Hindlimb muscle (tissue), 1 donor: ENCODE data around the gene ADAMTSL5. TPM values are rescaled to one million over a fixed set of nuclear protein-coding genes. Genes with fewer than 3 reads are reported as not detected.
A peak's percentile ranks its signal among the peaks of the same experiment; 100 is the strongest.
"Not testable (repeated sequence)": the region's sequence is repeated elsewhere in the genome, so short reads cannot be mapped to it uniquely, and the experiment has no call there.

Source experiments
- DNase-seq: peaks from one replicate; pipeline ENCODE4 v3.0.0-alpha.2; 2013
- polyA plus RNA-seq: library from polyadenylated mRNA; unstranded; fragments of 120-200 nt; gene quantifications from one replicate; pipeline ENCODE4 v1.2.1, GENCODE V29; 2013; ENCODE audit not compliant: insufficient read length

ADAMTSL5 gene, protein sequence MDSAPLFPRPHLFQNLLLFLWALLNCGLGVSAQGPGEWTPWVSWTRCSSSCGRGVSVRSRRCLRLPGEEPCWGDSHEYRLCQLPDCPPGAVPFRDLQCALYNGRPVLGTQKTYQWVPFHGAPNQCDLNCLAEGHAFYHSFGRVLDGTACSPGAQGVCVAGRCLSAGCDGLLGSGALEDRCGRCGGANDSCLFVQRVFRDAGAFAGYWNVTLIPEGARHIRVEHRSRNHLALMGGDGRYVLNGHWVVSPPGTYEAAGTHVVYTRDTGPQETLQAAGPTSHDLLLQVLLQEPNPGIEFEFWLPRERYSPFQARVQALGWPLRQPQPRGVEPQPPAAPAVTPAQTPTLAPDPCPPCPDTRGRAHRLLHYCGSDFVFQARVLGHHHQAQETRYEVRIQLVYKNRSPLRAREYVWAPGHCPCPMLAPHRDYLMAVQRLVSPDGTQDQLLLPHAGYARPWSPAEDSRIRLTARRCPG
- polyA plus RNA-seq: 17.0 TPM

DNA sequence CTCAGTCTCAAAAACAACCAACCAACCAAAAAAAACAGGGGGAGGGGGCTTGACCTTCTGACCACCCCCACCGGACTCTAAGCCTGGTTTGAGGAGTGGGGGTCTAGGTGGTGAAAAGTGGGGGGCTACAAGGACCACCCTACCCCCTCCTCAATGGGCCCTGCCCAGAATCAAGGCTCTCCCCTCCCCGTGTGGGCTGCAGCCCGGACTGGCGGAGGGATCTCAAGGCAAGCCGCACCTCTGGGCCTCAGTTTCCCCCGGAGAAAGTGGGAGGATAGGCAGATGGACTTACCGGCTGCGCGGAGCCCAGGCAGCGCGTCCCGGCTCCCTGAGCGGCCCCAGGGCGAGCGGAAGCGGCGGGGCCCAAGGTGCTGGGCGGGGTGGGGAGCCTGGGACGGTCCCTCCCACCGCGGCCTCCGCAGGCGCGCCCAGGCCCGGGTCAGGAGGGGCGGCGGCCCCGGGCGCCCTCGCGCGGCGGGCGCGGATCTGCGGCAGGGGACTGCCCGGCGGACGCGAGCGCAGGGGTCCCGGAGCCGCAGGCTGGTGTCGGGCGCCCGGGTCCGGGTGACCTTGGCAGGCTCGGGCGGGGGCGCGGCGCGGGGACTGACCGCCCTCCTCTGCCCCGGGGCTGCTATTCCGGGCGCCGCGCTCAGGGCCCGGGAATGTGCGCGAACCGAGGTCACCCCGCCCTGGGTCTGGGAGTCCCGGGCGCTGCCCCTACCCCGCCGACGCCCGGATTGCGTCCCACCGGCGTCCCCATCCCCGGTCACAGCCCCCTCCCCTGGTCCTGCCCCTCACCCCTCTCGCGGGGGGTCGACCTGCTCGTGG is at the start of gene ADAMTSL5:
TSS of gene ADAMTSL5 (minus strand) at position 349 of the 828 bp plus-strand sequence. CDS start 2,076 bp downstream, outside the sequence.
- no peak for DNase-seq

DNA sequence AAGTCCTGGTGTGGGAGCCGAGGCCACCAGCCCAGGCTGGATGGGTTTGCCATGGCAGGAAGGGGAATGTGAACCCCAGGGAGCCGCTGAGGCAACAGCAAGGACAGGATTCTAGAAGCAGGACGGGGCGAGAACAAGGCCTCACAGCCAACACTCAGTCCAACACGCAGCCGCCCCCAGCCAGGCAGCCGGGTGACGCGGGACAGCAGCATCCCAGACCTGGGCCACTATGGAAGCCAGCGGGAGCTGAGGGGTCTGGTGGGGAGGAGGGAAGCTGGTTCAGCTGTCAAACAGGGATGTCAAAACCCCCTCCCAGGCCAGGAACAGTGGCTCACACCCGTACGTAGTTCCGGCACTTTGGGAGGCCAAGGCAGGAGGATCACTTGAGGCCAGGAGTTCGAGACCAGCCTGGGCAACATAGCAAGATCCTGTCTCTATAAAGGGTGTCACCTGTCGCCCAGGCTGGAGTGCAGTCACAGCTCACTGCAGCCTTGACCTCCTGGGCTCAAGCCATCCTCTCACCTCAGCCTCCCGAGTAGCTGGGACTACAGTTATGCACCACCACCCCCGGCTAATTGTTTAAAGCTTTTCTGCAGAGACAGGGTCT is 48.5 kb upstream of the ADAMTSL5 start:
- DNase-seq: no peak

DNA sequence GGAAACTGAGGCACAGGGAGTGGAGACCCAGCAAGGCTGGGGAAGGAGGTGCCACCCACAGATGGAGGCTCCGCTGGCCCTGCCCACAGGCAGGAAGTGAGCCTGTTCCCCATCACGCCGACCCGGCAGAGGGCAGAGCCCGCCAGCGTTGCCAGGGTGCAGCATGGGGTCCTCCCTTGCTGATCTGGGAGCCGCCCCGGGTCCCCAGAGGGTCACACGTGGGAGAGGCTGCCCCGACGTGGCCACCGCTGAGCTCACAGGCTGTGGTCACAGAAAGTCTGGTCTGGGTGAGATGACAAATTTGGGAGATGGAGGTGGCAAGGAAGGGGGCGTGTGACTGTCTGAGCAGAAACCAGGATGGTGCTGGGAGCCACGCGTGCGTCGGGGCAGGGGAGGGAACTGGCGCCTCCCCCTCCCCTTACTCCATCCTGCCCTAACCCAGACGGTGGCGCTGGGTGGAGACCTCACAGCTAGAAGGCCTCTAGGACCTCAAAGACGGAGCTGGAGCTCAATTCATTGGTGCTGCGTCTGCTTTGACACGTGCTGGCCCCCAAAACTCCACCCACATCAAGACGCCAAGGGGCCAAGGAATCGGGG is 47.6 kb upstream of the ADAMTSL5 start:
- DNase-seq: no peak

DNA sequence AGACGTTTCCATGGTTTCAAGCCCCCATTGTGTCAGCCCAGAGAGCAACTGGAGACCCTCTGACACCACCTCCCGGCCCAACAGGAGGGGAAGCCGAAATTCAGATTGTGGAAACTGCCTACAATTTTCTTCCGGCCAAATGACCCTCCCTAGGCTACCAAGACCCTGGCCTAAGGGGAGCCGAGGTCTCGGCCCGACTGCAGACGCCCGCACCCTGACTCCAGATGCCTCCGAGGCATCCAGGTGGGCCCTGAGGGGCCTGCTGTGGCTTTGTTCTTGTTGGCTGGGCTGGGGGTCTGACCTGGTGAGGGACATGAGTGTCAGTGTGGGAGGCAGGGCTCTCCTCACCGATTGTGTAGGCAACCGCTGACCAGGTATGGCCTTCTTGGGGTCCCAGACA is 45.7 kb upstream of the ADAMTSL5 start:
- no peak for DNase-seq

DNA sequence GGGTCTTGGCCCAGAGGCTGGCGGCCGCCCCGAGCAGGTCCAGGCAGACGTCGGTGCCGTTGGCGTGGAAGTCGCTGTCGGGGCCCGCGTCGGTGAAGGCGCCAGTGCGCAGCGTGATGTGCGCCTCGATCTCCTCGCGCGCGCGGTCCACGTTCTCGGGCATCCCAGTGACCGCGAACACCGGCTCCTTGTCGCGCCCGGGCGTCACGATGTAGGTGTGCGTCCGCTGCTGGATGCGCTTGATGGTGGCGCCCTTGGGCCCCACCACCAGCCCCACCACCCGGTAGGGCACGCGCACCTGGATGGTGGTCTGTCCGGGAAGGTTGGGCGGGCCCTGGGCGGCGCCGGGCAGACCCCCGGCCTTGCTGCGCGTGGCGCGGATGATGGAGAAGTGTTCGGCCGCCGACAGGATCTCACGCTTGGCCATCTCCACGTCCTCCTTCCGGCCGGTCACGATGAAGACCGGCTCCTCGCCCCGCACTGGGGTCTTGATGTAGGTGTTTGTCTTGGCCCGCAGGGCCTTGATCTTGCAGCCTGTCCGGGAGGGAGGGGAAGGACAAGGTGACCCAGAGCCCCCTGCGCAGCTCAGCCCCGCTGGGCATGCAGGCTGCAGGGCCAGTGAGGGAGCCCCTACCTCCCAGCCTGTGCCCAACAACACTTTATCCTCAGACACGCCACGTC is 43.7 kb upstream of the ADAMTSL5 start:
- DNase-seq: no peak

DNA sequence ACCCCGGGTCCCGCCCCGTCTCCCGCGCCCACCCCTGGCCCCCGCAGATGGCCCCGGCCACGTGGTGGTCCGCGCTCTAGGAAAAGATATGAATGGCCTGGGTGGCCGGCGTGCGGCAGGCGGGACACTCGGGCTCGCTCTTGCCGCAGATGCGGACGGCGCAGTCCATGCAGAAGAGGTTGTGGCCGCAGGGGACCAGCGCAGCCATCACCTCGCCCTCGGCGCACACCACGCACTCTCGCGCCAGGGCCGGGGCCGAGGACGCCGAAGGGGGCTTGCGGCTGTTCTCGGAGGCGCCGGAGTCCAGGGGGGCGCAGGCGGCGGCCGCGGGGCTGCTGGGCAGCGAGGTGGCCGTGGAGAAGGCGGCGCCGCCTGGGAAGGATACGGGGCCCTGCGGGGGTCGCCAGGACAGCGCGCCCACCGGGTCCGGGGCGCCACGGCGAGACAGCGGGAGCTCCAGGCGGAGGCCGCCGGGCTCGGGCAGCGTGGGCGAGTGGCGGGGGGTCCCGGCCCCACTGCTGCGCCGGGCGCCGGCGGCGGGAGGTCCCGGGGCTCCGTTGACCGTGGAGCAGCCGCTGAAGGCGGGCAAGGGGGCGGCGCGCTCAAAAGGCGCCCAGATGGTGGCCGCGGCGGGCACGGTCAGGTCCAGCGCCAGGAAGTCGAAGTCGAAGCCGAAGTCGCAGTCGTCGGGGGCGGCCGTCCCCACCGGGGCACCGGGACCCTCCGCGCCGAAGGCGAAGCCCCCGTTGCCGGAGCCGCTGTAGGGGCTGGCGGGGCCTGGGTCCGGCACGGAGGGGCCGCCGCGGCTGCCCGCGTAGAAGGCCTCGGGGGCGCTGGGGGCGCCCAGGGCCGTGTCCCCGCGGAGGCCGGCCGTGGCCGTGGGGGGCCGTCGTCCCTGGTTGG is 42.9 kb upstream of the ADAMTSL5 start:
- no peak for DNase-seq

DNA sequence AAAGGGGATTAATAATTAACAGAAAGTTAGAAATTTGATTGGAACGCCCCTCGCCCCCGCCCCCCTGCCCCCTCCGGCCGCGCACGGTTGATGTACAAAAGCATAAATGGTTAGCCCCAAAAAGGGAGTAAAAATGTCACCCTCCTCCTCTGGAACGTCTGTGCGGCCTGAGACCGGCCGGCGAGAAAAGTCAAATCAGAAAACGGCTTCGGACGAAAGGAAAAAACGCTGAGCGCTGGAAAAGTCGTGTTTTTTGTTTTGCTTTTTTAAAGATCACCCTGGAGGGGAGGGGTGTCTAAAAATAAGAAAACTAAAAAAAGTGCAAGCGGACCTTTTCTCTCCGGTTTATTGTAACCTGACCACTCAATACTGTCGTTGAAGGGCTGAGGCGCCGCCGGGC is 42.1 kb upstream of the ADAMTSL5 start:
- no peak for DNase-seq

DNA sequence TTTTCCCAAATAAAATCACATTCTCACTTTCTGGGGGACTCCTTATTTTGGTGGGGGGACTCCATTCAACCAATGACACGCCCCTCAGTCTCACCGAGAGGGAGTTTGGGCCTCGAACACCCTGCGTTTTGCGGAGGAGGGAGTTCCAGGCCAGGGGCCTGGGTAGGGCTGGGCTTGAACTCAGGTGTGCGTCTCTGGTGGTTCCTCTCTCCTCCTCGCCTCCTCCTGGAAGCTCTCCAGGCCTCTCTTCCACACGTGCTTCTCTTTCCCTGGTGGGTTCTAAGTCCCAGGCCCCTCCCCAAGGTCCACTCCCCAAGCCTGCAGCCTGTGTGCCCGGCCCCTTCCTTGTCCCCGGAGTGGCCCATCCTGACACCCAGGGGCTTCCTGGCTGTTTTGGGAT is 40.6 kb upstream of the ADAMTSL5 start:
- no peak for DNase-seq

DNA sequence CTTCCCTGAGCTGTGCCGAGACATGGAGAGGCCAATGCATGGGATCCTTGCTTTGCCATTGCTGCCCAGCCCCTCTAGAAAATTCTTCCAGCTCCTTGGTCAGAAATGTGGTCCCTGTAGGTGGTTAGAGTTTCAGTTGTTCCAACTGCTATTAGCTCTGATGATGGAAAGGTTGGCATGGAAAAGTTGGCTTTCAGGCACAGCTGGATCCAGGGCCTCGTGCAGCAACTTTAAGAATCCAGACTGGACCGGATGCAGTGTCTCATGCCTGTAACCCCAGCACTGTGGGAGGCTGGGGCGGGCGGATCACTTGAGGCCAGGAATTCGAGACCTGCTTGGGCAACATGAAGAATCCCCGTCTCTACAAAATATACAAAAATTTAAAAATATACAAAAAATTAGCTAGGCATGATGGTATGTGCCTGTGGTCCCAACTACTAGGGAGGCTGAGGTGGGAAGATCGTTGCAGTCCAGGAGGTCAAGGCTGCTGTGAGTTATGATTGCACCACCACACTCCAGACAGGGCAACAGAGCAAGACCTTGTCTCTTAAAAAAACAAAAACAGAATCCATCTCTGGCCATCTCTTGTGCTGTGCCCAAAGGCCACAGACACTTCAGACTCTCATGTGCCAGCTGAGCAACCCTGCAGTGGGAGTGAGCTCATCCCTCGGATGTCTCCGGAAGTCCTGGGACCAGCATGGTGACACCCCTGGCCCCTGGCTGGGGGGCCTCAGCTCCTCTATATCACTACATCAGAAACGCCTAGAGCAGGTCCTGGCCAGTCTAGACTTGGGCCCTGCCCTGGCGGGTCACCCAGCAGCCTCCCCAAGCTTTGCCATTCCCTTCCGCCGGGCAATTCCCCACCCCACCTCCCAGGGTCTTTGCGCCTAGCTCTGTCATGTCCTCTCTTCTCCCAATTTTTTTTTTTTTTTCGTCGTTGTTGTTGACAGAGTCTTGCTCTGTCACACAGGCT is 38.5 kb upstream of the ADAMTSL5 start:
- DNase-seq: no peak

DNA sequence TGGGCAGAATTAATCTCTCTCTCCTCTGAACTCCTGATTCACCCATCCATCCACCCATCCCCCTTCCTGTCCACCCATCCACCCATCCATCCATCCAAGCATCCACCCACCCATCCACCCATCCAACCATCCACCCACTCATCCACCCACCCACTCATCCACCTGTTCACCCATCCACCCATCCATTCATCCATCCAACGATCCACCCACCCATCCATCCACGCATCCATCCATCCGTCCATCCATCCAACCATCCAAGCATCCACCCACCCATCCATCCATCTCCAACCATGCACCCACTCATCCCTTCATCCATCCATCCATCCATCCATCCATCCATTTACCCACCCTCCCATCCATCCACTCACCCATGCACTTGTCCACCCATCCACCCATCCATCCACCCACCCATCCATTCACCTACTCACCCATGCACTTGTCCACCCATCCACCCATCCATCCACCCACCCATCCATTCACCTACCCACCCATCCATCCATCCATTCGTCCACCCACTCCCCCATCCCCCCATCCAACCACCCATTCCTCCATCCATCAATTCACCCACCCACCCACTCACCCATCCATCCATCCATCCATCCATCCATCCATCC is 36.6 kb upstream of the ADAMTSL5 start:
- no peak for DNase-seq

DNA sequence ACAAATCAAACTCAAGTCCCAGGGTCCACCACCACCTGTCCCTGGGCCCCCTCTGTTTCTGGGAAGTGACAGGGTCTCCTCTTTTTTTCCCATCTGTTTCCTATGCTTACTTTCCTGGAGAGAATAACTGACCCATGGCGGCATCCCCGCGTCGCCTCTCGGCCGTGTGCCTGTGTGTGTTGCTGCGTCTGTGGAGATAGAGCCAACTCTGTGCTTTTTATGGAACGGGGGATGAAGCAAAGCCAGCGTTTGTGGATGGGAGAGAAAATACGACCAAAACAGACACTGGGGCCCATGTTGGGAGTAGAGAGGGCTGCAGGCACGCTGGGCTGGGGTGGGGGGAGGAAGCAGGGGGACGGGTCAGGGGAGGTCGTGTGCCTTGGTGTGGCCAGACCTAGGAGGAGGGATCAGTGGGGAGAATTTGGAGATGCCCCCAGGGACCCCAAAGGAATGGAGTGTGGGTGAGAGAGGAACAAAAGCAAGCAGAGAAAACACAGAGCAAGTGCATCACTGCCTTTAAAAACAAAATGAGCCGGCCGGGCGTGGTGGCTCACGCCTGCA is 27.6 kb upstream of the ADAMTSL5 start:
- DNase-seq: peak; percentile 79

DNA sequence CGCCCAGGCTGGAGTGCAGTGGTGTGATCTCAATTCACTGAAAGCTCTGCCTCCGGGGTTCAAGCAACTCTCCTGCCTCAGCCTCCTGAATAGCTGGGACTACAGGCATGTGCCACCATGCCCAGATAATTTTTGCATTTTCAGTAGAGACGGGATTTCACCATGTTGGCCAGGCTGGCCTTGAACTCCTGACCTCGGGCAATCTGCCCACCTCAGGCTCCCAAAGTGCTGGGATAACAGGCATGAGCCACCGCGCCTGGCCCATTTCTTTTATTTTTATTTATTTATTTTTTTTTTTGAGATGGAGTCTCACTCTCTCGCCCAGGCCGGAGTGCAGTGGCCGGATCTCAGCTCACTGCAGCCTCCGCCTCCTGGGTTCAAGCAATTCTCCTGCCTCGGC is 26.9 kb upstream of the ADAMTSL5 start:
- DNase-seq: not testable (repeated sequence)

DNA sequence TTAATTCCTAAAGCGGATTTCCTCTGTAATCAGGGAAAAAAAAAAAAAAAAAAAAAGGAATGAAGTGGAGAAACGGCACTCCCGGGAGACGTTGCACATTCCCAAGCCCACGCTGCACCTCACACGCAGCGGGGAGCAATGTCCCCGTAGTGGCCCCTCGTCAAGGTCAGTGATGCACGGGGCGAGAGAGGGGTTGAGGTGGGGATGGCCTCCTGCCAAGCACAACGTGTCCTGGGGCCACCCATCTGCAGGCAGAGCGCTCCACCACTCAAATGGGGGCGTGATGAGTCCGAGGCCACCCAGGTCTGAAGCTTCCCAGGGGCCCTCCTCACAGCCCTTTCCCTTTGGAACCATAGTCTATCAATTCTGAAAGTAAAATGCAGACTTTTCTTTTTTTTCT is 26.2 kb upstream of the ADAMTSL5 start:
- no peak for DNase-seq

DNA sequence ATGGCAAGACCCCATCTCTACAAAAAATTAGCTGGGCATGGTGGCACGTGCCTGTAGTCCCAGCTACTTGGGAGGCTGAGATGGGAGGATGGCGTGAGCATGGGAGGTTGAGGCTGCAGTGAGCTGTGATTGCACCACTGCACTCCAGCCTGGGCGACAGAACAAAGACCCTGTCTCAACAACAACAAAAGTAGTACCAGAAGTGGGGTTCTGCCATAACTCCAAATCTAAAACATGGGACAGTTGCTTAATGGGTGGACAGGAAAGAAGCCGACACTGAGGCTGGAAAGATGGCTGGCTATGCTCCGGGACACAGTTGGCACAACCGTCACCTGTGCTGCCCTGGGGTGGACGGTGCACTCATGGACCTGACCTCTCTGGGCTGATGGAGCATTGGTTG is 22.9 kb upstream of the ADAMTSL5 start:
- not testable (repeated sequence) for DNase-seq

DNA sequence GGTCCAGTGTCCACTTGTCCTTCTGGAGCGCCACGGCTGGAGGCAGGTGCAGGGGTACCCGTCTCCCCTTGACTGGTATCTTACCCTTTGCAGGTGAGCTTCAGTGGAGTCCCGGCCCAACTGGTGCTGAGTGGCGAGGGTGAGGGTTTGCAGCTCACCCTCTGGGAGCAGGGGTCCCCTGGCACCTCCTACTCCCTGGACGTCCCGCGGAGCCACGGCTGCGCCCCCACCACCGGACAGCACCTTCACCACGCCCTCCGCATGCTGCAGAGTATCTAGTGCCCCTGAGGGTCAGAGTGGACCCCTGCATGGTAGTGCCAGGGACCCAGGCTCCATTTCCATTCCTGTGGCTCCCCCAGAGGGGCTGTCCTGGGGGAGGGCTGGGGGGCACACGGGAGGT is 22.2 kb upstream of the ADAMTSL5 start:
- no peak for DNase-seq

DNA sequence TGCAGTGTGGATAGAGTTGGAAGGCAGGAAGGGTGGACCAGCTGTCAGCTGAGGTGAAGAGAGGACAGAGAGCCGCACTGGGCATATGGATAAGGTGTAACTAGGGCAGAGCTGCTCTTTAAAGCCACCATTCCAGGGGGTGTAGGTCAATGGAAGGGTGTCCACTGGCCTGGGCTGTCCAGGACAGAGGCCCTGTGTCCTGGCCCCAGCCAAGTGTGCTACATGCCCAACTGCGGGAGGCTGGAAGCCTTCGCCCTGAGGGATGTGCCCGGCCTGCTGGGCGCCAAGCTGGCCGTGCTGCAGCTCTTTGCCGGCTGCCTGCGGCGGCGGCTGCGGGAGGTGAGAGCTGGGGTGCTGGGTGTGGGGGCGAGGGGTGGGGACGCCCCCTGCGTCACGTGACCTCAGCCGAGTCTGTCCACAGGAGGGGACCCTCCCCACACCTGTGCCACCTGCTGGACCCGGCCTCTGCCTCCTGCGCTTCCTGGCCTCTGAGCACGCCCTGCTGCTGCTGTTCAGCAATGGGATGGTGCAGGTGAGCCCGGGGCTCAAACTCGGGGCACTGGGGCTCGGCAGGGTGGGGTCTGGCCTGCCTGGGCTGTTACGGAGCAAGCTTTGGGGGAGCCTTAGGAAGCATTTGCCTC is 20.8 kb upstream of the ADAMTSL5 start:
- DNase-seq: no peak

DNA sequence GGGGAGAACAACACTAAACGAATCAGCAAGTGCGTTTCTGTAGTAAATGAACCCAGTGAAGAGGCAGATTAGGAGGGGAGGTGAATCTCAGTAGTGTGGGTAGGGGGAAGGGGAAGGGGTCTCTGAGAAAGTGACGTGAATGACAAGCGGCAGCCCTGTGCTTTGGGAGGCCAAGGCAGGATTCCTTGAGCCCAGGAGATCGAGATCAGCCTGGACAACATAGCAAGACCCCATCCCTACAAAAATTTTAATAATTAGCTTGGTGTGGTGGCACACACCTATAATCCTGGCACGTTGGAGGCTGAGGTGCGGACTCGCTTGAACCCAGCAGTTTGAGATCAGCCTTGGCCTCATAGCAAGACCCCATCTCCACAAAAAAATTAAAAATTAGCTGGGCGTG is 19.2 kb upstream of the ADAMTSL5 start:
- no peak for DNase-seq

DNA sequence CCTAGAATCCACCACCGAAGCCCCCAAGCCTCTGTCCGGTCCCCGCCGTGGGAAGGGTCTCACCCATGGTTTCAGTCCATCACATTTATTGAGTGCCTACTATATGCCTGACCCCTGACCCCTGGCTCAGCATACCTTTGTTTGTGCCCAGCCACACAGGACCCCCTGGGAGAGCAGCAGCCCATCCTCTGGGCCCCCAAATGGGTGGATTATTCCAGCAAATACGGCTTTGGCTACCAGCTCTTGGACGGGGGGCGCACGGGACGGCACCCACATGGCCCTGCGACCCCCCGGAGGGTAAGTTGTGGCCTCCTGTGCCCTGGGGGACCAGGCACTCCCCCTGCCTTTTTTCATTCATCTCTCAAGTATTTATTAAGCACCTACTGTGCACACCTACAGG is 18.8 kb upstream of the ADAMTSL5 start:
- DNase-seq: no peak
